SW480 (cell line): ENCODE results near the gene TMEM260.
"Not testable (repeated sequence)": the region's sequence is repeated elsewhere in the genome, so short reads cannot be mapped to it uniquely, and the experiment has no call there.

Experiments
- DNase-seq: peaks from one replicate; pipeline ENCODE4 v3.0.0-alpha.2; 2016; ENCODE audit warnings: low spot score

The TMEM260 gene

DNA sequence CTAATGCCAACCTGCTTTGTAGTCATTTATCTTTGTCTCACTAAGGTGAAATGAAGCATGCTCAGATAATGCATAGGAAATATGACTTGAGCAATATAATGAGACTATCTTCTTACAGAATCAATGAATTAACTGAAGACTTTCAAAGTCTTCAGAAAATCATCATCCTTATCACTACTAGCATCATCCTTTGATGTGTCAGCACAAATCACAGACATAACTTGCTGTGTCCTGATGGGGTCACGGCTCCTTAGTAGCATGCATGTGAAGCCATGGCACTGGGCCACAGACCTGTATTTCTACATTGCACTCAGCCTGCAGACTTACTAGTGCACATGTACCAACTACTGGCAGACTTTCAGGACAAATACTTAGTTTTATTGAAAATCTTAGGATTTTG, 18.9 kb downstream of the TMEM260 start:
- no peak for DNase-seq

DNA sequence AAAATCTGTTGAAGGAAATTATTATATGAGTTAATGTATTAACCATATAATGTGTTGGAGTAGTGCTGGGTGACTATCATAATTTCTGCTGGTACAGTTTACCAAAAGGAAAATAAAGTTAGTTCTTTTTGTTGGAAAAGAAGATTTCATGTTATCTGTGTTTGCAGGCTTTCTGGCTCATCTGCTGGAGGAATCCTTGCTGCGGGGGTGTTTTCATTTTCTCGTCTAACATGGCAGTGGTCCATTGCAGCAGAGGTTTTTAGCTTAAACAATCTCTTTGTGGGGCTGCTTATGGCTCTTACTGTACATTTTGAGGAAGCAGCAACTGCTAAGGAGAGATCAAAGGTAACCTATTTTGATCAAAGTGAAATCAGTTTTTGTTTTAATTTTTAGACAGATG, 24.1 kb downstream of the TMEM260 start:
- DNase-seq: no peak

DNA sequence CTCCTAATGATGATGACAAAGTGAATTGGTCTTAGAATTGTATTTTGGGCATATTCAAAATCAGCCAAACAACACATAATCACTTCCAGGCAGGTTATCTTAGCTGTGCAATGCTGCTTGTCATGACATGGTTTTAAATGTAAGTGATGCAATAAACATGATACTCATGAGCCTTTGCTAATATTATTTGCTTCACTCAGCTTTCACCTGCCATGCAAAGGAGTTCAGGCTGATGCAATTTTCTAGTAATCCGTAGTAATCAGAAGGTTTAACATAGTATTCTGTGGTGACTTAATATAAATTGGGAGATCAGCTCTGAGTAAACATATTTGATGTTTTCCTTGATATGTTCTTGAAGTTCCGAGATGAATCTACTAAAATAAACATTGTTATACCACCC, 29.1 kb downstream of the TMEM260 start:
- peak; percentile 66 for DNase-seq

DNA sequence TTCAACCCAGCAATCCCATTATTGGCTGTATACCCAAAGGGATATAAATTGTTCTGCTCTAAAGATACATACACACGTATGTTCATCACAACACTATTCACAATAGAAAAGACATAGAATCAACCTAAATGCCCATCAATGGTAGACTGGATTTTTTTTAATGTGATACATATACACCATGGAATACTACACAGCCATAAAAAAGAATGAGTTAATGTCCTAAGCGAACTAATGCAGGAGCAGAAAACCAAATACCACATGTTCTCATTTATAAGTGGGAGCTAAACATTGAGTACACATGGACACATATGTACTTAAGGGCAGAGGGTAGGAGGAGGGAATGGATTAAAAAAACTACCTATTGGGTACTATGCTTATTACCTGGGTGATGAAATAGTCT, 32.1 kb downstream of the TMEM260 start:
- not testable (repeated sequence) for DNase-seq

DNA sequence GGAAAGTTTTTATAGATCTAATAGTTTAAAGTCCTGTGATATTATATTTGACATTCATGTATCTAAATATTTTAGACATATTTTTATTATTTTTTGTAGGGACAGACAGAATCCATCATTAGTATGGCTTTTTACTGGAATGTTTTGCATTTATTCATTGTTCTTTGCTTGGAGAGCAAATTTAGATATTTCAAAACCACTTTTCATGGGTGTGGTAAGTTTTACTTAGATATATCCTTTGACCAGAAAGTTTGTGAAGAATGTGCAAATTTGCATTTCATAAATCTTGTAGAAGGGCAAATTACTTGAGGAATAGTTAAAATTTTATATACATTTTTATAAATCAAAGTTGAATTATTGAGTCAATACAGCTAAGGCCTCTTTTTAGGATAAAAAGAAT, 37.5 kb downstream of the TMEM260 start:
- no peak for DNase-seq

DNA sequence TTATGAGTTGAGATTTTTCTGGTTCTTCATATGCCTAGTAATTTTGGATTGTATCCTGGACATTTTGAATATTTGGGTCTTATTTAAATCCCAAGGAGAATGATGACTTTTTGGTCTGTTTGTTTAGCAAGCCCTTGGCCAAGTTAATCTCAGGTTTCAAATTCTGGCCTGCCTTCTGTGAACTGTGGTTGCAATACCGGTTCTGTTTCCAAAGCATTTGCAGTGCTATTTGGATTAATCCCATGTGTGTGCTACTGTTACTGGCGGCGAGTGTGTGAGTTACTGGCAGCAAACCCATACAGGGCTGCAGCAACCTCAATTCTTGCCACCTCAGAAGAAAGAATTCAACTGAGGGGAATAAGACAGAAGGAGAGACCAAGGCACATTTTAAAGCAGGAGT, 51.1 kb downstream of the TMEM260 start:
- no peak for DNase-seq

DNA sequence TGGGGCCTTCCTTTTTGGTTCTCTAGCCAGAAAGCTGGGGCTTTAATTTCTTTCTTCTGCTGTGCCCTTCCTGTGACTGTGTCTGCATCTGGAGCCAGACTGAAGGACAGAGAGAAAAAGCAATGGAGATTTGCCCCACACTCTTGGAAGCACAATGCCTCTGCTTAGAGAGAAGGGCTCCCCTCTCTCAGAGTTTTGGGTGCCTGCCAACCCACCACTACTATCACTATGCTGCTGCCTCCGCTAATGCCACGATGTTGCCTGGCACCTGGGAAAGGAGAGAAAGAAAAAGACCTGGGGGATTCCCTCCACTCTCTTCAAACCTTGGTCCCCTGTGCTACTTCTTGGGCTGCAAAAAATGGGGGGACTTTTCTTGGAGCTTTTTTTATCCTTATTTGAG, 52.6 kb downstream of the TMEM260 start:
- DNase-seq: no peak

DNA sequence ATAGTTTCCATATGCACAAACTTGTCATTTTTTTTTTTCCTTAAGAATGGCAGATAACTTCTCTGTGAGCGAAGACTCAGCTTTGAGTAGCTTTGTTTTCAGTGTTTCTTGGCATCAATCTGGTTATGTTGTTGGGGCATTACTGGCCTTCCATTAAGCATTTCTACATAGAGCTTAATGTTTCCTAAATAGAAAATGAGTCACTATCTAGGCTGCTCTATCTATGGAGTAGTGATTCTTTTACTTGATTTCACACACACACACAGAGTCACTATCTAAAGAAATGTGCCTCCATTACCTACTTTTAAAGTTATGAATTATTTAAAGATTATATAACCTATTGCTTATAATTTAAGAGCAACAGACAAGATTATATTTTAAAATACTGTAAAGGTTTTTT, 53.9 kb downstream of the TMEM260 start:
- DNase-seq: no peak

DNA sequence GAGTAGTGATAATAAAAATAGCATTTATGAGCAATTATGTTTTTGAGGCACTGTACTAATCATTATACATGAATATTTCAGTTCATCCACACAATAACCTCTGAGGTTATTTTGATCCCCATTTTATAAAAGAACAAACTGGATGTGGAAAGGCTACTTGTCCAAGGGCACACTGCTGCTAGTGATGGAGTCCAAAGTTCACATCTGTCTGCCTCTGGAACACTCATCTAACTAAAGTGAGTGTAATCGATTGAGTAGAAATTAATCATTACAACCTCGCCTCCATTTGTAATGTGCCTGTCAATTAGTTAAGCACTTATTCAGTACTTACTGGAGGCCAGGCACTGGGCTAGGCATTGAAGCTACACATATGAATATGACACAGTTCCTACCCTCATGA, 55.4 kb downstream of the TMEM260 start:
- no peak for DNase-seq

DNA sequence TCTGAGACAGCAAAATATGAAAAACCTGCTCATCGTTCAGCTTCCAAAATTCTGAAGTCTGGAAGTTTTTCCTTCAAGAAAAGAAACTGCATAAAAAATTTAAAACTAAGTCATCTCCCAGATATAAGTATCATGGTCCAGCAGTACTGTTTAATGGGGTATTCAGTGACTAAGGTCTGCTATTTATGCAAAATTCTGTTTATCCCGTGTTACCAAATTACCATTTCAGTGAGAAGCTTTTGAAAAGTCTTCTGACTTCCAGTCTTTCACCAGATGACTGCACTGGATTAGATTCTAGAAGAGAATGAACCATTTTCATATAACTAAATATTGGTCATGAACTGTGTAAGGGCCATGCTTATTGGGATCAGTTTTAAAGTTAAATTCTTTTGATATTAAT, 67.9 kb downstream of the TMEM260 start:
- DNase-seq: no peak

DNA sequence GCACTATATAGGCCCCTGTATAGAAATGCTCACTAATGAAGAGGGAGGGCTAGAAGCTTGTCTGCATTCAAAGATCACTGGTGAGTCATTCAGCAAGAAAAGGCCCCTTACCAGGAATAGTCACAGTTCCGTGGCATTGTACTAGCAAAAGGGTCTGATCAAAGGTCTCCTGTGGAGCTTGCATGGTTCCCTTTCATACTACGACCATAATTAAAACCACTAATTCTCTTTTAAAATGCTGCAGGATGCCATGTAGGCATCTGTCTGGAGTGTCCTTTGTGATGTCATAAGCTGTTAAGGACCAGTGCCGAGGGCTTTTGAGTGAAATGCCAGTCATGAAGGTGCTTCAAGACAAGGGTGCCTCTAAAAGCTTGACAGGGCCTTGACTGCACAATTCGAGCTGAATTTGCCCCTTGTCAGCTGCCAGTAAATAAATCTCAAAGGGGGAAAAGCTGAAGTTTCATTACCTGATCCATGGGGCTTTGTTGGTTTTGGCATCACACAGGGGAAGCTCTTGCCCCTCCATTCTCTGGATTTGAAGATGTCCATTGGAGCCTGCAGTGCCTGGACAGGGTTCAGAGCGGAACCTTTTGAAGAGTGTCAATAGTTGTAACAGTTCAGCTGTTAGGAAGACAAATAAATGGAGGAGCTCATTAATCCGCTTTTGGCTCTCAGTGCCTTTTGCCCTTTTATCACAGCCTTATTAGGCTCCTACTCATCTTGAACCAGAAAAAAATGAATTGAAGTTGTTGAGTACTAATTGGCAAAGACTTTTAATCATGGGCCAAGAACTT, 69.1 kb downstream of the TMEM260 start:
- no peak for DNase-seq

DNA sequence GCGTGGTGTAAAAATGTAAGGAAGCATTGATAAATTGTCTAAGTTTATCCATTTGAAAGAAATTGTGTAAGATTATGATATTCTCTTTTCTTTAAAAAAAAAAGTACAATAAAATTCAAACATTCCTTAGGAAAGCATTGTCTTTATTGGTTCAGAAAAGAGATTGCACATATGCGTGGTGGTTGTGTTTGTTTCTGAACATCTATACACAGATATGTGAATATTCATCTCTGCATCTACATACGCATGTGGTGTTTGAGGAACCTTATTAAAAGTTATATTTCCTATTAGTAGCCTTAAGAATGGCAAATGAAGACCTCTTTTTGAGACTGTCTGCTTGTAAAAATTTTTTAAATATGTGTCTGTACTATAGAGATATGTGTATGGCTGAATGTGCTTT, 69.8 kb downstream of the TMEM260 start:
- no peak for DNase-seq

DNA sequence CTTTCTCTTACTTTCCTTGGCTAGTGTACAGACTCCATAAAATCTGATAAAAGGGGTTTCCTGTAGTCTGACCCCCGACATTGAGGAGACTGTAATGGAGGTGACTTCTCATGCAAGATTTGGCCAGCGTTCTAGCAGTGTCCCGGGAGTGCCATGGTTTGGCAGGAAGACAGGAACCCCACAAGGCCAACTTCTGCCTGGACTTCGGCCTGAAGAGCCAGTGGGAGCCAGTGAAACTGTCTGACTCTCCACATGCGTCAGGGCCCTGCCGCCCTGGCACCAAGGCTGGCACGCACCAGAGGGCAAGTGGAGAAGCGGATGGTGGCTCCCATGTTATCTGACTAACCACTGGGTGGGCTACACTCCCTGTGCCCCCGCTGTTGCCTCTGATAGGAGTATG, 70.5 kb downstream of the TMEM260 start:
- no peak for DNase-seq

DNA sequence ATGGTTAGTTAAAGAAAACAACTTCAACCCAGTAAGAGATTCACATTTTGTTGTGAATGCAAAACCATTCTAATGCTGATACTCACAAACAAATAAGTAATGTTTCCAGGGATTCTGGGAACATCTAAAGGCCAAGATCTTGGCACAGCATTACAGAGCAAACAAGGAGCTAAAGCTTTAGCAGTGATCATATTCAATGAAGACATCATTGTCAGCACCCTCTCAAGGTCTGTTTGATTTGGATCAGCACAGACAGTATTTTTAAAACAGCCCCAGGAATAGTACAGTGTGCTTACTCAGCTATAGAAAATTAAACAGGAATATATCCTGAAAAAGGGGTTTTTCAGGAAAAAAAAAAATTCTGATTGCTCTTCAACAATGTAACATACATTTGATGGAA, 71.4 kb downstream of the TMEM260 start:
- no peak for DNase-seq

DNA sequence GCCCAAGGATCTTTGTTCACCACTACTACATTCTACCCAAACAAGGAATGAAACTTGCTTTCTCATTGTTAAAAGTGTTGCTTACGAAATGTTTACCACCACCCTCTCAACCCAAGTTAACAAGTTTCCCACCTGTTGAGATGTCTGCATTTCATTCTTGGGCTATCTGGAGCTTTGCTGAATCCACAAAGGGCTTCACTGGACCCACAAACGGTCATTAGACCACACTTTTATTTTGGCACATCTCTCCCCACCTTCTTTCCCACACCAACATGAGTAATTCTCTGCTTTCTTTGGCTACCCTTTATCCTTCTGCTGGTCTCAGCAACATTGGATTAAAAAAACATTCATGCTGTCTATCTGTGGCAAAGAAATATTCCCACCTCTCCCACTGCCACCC, 78.0 kb downstream of the TMEM260 start:
- DNase-seq: no peak

DNA sequence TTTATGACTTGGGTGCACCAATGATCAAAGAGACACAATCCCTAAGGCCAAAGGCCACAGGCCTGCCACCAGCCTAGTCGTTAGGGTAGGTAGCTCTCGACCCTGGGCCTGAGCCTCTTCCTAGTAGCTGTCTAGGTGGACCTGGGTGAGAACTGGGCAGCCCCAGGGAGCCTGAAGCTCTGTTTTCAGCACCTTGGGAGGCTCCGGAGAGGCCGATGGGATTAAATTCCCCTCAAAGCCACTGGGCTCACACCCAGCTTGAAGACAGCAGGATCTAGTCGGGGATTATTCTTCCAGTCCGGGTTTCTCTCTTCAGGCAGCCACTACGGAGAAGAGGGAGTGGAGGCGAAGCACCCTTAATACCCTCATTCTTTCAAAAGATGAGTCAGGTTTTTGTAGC, 79.8 kb downstream of the TMEM260 start:
- no peak for DNase-seq

DNA sequence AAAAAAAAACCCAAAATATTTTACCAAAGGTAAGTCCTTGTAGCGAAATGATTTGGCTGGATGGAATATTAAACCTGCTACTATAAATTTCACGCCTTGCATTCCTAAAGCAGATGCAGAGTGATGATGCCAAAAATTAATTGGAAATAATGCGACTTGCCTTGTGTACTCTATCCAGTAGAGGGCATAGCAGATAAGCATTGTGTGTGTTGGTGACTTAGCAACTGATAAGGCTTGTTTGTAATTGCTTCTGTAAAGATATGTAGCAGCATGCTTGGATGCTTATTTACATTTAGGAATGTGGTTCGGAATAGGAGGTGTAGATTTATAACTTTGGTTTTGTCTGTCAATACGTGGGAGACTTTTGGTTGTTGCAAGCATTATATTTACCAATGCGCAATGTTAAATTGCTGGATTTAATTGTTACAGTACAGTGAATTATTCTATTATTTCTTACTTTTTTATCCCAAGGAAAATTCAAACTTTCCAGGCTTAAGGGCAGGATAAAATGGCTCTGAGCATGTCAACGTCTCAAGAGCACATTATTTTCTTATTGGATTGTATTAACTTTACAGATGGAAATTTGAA, 80.5 kb downstream of the TMEM260 start:
- DNase-seq: peak; percentile 70

DNA sequence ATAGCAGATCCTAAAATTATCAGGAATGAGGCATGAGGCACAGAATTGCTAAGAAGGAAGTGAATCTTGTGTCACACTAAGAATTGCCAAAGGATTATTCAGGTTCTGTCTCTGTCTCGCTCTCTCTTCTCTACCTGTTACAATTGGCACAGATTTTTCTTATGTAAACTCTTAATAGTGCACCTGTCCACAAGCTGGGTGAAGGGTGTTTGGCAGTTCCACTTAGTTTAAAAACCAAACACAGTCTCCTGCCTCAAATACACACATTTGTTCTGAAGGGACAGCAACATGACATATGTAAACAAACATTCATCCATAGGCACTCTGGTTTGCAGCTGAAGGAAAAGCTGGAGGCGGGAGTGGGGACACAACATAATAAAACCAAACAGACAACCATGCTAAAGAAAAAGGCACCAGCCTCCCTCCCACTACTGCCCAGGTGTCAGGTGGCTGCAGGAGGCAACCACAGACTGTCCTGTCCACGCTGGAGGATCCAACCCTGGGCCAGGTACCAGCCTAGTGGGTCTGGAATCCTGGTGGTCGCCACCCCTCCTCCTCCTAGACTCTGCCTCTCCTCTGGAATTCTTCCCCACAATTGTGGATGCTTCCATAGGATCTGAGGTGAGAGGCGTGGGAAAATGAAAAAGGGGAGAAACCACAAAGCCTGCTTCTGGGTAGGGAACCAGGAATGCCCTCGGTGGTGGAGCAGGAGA, 81.2 kb downstream of the TMEM260 start:
- DNase-seq: no peak

DNA sequence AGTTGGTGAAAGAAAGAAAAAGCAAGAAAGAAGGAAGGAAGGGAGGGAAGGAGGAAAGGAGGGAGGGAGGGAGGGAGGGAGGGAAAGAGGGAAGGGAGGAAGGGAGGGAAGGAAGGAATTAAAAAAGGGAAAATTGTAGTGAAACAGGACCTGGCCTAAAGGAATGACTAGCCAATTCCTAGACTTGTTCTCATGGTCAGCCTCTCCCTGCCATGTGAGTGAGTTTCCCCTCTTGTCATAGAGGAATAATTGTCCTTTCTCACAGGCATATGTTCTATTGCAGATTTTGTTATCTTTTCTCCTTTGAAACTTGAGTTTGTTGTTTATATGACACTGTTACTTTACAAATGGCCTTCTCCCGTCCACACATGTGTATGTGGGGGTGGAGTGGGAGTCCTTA, 81.9 kb downstream of the TMEM260 start:
- DNase-seq: no peak

DNA sequence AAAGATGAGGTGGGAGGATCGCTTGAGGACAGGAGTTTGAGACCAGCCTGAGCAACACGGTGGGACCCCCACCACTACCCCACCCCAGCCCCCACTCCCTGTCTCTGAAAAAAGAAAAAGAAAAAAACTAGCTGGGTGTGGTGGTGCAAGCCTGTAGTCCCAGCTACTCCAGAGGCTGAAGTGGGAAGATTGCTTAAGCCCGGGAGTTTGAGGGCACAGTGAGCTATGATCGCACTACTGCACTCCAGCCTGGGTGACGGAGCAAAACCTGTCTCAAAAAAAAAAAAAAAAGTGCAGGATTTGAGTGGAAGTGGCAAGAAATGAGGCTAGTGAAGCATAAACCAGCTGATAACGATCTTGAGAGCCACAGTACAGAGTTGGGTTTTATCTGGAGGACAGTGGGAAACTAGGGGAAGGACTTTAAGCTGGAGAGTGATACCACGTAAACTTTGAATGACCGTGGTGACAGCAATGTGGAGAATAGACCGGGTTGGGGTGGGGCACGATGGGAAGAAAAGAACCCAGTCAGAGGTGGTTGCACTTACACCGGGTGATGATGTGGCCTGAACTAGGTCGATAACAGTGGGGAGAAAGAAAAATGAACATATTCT, 85.3 kb downstream of the TMEM260 start:
- no peak for DNase-seq

DNA sequence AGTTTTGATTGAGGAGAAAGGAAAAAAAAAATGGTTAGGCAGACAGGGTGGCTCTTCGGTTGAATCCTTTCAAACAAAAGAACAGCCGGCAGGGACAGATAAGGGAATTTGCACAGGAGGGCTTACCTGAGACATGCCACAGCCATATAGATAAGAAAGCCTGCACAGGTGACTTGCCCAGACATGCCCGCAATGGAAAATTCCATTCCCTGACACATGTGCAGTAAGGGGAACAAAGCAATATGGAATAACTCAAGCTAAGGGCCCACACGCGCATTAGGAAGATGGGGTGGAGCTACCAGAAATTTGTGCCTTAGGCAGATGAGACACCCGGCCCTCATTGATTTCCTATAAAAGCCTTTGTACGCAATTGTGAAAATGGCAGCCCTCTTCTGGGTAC, 86.7 kb downstream of the TMEM260 start:
- no peak for DNase-seq

DNA sequence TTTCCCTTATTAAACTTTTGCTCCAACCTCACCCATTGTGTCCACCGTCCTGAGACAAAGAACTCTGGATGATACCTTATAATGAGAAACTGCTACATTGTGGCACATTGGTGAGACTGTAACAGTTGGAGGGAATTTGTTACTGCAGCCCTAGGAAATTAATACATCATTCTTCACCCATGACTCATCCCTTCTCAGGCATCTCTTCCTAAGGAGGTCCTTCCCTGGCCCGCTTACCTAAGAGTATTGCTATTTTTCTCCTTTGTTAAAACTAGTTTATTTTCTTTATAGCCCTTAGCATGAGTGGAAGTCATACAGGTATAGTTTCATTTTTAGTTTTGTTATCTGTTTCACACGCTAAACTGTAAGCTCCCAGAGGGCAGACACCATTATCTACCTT, 87.1 kb downstream of the TMEM260 start:
- DNase-seq: no peak

DNA sequence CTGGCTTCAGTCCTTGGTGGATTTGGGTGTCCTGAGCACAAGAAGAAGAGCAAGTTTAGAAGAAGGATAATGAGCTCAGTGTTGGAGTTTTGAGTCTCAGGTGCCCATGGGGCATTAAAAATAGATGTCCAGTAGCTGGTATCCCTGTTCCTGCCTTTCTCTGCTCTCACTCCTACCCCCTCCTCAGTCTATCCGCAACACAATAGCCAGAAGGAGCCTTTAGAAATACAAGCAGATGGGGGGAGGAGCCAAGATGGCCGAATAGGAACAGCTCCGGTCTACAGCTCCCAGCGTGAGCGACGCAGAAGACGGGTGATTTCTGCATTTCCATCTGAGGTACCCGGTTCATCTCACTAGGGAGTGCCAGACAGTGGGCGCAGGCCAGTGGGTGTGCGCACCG, 87.7 kb downstream of the TMEM260 start:
- DNase-seq: not testable (repeated sequence)
